Loucy (cell line): ENCODE data around the gene JRKL.
A peak's percentile ranks its signal among the peaks of the same experiment; 100 is the strongest.

Source experiments
- EZH2phosphoT487 ChIP-seq: fragments of 200-600 bp; IDR thresholded peaks from 2 replicates; pipeline ENCODE4 v1.6.1; 2018; ENCODE audit warnings: antibody characterized with exemption, mild to moderate bottlenecking, moderate library complexity, borderline replicate concordance
- TF ChIP-seq, protein P1 (sequence below): fragments of 200-600 bp; sonication (generic); conservative IDR thresholded peaks from 2 replicates; pipeline ENCODE4 v1.5.1; 2014; ENCODE audit warnings: mild to moderate bottlenecking, antibody characterized with exemption, low read length

DNA sequence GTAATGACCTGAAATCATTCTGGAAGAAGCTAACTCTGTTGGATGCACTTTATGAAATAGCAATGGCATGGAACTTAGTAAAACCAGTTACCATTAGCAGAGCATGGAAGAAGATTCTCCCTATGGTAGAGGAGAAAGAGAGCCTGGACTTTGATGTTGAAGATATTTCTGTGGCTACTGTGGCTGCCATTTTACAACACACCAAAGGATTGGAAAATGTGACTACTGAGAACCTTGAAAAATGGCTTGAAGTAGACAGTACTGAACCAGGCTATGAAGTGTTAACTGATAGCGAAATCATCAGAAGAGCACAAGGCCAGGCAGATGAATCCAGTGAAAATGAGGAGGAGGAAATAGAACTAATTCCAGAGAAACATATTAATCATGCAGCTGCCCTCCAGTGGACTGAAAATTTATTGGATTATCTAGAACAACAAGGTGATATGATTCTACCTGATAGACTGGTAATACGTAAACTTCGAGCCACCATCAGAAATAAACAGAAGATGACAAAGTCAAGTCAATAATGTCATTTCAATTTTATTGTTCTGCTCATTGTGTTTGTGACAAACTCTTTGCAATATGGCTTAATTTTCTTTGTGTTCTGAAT, 2.0 kb downstream of the JRKL start:
- TF ChIP-seq, protein P1, sequence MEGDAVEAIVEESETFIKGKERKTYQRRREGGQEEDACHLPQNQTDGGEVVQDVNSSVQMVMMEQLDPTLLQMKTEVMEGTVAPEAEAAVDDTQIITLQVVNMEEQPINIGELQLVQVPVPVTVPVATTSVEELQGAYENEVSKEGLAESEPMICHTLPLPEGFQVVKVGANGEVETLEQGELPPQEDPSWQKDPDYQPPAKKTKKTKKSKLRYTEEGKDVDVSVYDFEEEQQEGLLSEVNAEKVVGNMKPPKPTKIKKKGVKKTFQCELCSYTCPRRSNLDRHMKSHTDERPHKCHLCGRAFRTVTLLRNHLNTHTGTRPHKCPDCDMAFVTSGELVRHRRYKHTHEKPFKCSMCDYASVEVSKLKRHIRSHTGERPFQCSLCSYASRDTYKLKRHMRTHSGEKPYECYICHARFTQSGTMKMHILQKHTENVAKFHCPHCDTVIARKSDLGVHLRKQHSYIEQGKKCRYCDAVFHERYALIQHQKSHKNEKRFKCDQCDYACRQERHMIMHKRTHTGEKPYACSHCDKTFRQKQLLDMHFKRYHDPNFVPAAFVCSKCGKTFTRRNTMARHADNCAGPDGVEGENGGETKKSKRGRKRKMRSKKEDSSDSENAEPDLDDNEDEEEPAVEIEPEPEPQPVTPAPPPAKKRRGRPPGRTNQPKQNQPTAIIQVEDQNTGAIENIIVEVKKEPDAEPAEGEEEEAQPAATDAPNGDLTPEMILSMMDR: peak; percentile 36
- TF ChIP-seq EZH2phosphoT487: no peak
